ENCODE data around the gene JUP. TPM values are rescaled to one million over a fixed set of nuclear protein-coding genes. Genes with fewer than 3 reads are reported as not detected.

JUP gene
- total RNA-seq, 1 experiment from 2014 or later, result 111 TPM

DNA sequence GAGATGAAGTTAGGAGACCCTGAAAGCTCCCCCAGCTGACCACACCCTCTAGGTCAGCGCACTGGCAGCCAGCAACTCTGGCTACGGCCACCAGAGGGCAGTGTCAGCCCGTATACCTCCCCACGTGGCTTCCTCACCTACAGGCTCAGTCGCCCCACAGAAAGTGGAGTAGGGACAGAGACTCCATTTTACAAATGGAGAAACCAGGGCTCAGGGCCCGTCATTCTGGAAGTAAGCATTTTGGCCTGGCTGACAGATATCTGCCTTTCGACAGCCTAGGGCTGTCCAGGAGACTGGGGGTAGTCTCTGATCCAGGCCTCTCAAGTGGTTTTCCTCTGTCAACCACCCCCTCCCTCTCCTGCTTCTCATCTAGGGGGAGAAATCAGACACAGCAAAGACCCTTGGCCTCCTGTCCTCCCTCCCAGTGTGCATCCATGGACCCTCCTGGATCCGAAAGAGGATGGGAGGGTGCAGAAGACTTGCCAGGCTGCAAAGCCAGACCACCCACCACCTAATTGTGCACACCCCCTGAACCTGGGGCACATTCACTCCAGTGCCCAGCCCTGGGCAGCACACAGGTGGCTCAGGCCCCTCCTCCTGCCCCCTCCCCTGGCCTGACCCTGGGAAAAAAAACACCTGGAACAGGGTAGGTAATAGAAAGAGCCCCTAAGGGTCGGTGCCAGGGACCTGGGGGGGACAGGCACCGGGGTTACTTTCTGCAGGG lies 48.3 kb downstream of the JUP start:
- DNase-seq (ENCODE audit: low read depth), result peak; percentile 73
- in situ Hi-C loops (cut with HindIII; ENCODE audit: low pct_unique_long_range_greater_than_20kb, low sequenced_read_pairs), result no loop called here

DNA sequence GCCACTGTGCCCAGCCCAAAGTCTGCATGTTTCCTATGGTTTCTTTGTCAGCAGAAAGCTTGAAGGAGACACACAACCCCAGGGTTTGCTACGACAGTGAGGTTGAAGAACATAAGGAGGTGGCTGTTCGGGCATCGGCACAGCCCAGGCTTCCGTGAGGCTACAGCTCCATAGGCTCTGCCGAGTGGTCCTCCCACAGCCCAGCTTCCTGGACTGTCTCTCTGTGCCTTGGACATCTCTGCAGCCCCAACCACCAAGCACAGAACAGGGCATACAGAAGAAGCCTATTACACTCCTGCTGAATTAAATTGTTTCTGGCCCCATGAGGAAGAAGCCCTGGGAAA lies 48.9 kb downstream of the JUP start:
- no peak for DNase-seq (ENCODE audit: low read depth)

DNA sequence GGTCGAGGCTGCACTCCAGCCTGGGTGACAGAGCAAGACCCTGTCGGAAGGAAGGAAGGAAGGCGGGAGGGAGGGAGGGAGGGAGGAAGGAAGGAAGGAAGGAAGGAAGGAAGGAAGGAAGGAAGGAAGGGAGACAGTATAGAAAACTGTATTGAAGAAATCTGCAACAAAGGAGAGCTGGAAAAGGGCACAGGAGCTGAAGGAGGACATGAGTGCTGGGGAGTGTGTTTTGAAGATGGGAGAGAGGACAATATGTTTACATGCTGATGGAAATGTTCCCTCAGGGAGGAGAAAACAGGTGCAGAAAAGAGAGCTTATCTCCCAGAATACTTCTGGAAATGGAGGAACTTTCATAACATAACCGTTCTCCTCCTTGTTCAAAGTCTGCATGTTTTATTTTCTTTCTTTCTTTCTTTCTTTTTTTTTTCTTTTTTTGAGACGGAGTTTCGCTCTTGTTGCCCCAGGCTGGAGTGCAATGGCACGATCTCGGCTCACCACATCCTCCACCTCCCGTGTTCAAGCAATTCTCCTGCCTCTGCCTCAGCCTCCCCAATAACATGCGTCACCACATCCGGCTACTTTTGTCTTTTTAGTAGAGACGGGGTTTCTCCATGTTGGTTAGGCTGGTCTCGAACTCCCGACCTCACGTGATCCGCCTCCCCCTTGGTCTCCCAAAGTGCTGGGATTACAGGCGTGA lies 49.4 kb downstream of the JUP start:
- no peak for DNase-seq (ENCODE audit: low read depth)
- in situ Hi-C loops (cut with HindIII; ENCODE audit: low pct_unique_long_range_greater_than_20kb, low sequenced_read_pairs), result no loop called here

More for the DNA sequence above, 48.9 kb downstream of the JUP start:
- in situ Hi-C loops (cut with HindIII; ENCODE audit: low pct_unique_long_range_greater_than_20kb, low sequenced_read_pairs), result no loop called here

DNA sequence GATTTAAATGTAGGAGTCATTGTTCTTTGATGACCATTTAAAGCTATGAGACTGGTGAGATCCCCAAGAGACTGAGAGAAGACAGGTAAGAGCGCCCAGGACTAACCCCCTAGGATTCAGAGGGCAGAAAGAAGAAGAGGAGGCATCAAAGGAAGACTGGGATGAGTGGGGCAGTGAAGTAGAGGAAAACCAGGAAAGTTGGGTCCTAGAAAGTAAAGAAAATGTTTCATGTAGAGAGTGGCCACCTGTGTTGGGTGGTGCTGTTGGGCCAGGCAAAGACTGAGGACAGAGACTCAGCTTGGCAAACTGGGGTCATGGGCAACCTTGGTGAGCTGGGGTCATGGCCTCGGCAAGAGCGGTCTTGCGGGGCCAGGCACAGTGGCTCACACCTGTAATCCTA lies 50.8 kb downstream of the JUP start:
- no peak for DNase-seq (ENCODE audit: low read depth)
- in situ Hi-C loops (cut with HindIII; ENCODE audit: low pct_unique_long_range_greater_than_20kb, low sequenced_read_pairs), result no loop called here

DNA sequence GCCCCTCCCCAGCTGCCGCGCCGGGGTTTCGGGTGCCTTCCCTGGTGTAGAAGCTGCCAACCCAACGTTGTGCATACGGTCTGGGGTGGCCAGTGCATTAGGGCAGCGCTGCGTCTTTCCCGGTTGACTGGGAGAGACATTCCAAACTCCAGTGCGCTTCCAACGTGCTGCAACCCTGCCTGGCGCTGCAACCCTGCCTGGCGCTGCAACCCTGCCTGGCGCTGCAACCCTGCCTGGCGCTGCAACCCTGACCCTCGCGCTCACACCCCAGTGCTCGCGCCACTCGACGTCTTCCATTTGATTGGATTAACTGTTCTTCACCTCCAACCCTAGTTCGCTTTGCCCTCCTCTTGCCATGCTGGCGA lies 51.6 kb downstream of the JUP start:
- no peak for DNase-seq (ENCODE audit: low read depth)
- in situ Hi-C loops (cut with HindIII; ENCODE audit: low pct_unique_long_range_greater_than_20kb, low sequenced_read_pairs), result no loop called here

DNA sequence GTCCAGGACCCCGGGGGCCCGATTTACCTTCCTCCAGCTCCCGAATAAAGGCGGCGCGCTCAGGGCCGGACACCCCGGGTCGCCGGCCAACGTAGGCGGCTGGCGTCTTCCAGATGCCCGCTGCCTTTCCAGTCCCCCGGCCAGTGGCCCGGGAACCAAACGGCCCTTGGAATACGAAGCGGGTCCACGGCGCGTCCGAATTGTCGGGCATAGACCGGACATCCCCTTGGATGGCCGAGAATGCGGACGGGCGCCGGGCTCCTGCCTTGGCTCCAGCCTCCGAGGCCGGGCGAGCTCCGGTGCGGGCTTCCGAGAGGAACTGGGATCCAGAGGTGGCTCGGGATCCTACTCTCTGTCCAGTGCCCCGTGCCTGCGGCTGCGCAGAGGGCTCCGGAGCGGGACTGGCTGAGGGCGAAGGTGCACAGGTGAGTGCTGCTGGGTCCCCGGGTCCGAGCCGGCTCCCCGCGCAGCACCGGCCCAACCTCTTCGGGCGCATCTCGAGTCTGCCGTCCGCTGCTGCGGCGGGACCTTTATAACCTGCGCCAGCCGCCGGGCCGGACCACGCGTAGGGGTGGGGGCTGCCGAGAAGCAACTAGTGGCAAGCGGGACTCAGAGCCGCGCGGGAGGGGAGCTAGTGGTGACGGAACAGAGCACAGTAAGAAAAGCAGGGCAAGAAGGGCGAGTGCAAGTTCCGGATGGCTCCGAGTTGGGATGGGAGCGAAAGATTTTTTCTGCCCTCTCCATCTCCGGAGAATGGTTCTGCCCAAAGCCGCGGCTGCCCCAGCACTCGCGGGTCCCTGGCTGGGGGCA lies 52.2 kb downstream of the JUP start, which contains the start of gene HAP1:
Gene HAP1, minus strand, starts transcription at position 505 of the 810 bp plus-strand sequence. Its CDS starts 9 bp downstream, at position 496.
- in situ Hi-C loops (cut with HindIII; ENCODE audit: low pct_unique_long_range_greater_than_20kb, low sequenced_read_pairs), result no loop called here
- DNase-seq (ENCODE audit: low read depth), result no peak

DNA sequence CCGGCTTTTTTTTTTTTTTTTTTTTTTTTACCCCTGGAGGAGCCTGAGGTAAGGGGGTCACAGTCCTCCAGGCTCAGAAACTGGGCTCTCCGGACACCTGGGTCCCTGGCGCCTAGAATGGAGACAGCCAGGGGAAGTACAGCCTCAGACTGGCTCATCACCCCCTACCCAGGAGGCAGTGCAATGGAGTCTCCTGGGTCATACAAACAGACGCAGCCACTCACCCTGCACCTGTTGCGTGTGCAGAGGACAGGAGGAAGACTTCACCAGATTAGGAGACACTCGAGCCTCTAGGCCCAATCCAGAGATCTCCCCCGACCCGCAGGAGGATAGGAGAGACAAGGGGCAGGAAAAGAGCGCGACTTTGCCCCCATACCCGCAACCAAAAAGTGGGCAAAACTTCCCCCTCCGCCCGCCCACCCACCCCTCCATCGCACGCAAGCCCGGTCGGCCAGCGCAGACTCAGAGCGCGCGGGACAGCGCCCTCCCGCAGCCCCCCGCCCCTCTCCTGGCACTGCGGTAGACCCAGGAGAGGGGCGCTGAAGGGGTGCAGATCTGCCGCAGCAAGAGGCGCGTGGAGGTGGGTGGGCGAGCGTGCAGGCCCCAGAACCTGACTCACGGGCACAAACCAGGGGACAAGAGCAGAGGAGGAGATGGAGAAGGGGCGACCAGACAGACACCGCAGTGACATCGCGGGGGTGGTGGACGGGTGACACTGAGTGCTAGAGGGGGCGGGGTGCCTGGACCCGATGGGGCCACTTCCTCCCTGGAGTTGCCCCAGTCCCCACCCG lies 53.0 kb downstream of the JUP start:
- in situ Hi-C loops (cut with HindIII; ENCODE audit: low pct_unique_long_range_greater_than_20kb, low sequenced_read_pairs), result no loop called here
- DNase-seq (ENCODE audit: low read depth), result no peak

DNA sequence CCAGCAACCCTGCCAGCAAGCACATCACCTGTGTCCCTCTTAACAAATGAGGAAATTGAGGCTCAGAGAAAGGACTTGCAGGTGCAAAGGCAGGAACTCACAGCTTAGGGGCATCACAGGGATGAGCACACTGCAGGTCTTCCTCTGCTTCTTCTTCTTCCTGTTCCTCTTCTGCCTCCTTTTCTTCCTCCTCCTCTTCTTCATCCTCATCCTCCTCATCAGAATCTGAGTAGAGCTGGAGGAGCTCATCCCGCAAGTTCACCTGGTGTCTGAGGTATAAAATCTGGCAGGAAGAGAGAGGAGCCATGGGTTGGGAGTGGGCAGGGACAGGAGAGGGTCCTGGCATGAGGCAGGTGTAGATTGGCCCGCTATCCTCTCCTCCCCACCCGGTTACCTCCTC lies 54.7 kb downstream of the JUP start:
- in situ Hi-C loops (cut with HindIII; ENCODE audit: low pct_unique_long_range_greater_than_20kb, low sequenced_read_pairs), result no loop called here

DNA sequence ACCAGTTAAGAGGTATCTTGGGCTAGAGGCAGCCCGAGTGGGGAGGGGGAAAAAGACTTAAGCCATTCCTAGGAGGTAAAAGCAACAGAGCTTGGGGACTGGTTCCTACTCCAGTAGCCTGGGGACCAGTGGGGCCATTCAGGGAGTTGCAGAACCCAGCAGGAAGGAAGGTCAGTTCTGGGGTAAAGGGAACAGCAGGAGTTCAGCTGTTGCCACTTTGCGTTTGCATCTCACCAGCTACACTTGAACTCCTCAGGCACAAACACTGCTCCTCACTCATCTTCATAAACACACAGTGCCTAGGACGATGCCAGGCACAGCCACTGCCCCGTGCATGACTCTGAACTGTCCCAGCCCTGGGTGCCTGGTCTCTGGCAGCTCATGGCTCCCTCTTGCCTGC lies 56.0 kb downstream of the JUP start:
- in situ Hi-C loops (cut with HindIII; ENCODE audit: low pct_unique_long_range_greater_than_20kb, low sequenced_read_pairs), result no loop called here
- DNase-seq (ENCODE audit: low read depth), result no peak

More for the DNA sequence above, 54.7 kb downstream of the JUP start:
- no peak for DNase-seq (ENCODE audit: low read depth)

DNA sequence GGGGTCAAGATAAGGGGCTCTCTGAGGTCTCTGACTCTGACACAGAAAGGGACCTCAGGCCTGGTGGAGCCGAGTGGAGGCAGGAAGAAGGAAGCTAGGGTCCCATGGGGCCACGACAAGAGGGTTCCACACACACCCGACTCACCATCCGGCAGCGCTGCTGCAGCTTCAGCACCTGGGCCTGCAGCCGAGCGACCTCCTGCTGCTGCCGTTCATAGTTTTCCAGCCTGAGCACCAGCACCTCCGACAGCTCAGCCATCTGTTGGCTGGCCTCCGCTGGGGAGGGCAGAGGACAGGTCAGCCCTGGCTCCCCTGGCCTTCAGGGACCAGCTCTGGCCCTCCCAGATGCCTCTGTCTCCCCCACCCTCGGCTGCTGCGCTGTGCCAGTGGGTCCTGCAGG lies 58.5 kb downstream of the JUP start:
- in situ Hi-C loops (cut with HindIII; ENCODE audit: low pct_unique_long_range_greater_than_20kb, low sequenced_read_pairs), result no loop called here

DNA sequence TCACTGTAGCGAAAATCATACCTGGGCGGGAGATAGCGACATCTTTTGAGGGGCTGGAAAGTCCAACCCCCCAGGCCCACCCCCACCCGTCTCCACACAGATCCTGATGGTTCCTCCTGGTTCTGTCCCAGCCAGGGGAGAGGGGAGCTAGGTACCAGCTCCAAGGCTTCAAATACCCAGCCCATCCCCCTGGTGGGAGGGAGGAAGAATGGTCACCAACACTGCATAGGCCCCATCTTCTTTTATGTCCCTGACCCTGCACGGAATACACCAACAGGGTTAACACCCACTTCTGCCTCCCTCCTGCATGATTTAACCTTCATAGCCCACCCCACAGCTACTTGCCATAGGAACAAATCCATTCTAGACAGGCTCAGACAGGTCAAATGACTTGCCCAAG lies 61.4 kb downstream of the JUP start:
- no peak for DNase-seq (ENCODE audit: low read depth)
- in situ Hi-C loops (cut with HindIII; ENCODE audit: low pct_unique_long_range_greater_than_20kb, low sequenced_read_pairs), result no loop called here

More for the DNA sequence above, 58.5 kb downstream of the JUP start:
- DNase-seq (ENCODE audit: low read depth), result no peak

DNA sequence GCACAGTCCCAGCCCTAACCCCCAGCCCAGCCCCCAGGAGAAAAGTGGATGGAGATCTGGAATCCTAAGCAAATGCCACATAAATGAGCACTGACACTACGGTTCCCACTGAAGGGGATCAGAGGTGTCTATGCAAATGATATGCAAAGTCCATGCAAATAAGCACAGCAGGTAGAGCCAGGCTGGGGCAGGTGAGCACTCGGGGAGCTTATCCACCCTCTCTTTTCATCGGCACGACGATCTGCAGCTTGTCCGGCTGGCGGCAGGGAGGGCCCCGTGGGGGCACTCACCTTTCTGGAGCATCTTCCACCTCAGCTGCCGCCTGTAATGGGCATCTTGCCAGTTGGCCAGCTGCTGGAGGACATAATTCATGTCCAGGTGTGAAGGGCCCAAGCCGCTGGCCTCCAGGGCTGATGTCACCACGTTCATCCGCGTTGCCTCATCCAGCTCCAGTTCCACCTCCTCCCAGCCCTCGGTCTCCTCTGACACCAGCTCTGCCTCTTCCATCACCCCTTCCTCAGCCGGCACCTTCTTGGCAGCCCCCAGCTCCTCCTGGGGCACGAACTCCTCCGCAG lies 61.9 kb downstream of the JUP start:
- in situ Hi-C loops (cut with HindIII; ENCODE audit: low pct_unique_long_range_greater_than_20kb, low sequenced_read_pairs), result loop anchor here (25.0 kb wide), 2 partner anchors 88 to 263 kb away; partner anchors contain the start of genes FKBP10 and P3H4
- DNase-seq (ENCODE audit: low read depth), result no peak

DNA sequence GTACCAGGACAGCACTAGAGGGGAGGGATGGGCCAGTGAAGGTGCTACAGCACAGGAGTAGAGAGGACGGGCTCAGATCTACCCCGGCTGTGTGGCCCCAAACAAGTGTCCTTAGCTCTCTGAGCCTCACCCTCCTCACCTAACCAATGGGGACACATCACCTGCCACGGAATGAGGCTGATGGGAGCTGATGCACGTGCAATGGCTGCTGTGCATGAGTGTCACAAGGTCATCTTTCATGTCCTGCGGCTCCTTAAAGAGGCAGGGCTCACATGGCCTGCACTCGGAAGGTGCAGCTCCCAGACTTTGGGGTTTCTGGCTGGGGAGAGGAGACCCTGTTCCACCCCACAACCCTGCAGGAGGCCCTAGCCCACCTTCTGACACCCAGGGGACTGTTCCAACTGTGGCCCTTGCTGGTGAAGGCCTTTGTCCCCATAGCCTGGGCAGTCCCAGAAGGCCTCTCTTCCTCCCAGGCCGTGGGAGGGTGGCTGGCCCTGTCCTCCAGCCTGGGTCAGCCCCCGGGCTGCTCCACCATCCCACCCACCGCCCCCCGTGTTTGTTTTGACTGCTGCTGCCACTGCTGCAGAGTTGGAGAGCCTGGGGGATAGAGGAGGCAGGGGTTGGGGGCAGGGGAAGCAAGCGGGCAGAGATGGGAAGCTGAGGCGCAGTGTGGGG lies 62.6 kb downstream of the JUP start:
- DNase-seq (ENCODE audit: low read depth), result no peak
- in situ Hi-C loops (cut with HindIII; ENCODE audit: low pct_unique_long_range_greater_than_20kb, low sequenced_read_pairs), result loop anchor here (25.0 kb wide), 2 partner anchors 88 to 263 kb away; partner anchors contain the start of genes FKBP10 and P3H4

DNA sequence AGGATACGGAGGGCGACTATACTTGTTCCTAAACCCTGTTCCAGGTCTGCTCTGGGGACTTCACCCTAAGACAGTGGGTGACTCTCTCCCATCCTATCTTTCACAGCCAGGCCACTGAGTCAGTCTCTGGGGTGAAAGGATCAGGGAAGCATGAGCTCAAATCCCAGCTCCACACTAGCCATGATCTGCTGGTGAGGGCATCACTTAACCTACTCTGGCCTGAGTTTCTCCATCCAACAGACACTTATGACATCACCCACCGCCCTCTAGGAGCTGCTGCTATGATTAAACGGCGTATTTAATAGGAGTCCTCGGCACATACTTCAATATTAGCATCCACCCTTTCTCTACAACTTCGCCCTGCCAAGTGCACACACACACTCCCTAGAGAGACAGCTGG lies 64.3 kb downstream of the JUP start:
- in situ Hi-C loops (cut with HindIII; ENCODE audit: low pct_unique_long_range_greater_than_20kb, low sequenced_read_pairs), result loop anchor here (25.0 kb wide), 2 partner anchors 90 to 265 kb away; partner anchors contain the start of genes FKBP10 and P3H4

DNA sequence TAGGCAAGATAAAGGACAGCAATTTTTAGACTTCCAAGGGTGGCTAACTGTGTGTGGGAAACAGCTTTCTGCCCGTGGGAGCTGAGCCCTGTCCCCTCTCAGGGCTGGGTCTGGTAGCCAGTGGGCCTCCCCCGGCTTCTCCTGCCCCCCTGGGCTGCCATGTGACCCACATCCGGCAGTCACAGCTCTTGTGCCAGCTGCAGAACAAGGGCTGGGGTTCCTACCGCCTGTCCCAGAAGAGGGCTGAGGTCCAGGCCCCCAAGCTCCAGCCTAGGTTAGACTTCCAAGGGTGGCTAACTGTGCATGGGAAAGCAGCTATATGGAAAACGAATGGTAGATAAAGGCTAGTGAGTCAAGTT lies 68.2 kb downstream of the JUP start:
- no peak for DNase-seq (ENCODE audit: low read depth)
- in situ Hi-C loops (cut with HindIII; ENCODE audit: low pct_unique_long_range_greater_than_20kb, low sequenced_read_pairs), result loop anchor here (25.0 kb wide), 2 partner anchors 94 to 269 kb away; partner anchors contain the start of genes FKBP10 and P3H4

More for the DNA sequence above, 64.3 kb downstream of the JUP start:
- DNase-seq (ENCODE audit: low read depth), result no peak

DNA sequence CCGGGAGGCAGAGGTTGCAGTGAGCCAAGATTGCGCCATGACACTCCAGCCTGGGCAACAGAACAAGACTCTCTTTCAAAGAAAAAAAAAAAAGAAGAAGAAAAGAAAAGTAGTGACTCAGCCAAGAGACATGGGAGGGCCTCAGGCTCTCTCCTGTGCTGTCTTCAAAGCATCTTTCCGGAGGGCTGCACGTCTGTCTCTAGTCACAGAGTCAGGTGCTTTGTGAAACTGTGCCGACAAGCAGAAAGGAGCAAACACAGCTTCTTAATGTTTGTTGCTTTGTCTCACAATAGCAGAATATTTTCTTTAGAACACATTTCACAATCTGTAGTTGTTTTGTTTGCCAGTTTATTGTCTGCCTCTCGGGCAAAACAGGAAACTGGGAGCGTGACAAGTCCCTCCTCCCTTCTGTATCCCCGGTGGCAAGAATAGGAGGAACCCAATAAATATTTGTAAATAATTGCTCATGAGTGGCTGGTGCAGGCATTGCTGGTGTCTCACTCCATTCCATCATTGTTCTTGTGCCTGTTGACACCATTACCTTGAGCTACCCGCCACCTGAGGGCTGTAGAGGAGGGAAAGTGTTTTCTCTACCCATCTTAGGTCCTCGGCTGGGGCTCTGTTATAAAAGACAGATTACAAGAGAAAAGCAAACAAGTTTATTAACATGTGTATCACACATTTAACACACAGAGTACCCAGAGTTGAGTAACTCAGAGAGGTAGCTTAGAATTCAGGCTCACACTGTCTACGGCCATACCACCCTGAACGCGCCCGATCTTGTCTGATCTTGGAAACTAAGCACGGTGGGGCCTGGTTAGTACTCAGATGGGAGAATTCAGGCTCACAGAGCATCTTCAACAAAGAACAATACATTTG lies 68.9 kb downstream of the JUP start:
- in situ Hi-C loops (cut with HindIII; ENCODE audit: low pct_unique_long_range_greater_than_20kb, low sequenced_read_pairs), result loop anchor here (25.0 kb wide), 2 partner anchors 95 to 270 kb away; partner anchors contain the start of genes FKBP10 and P3H4
- DNase-seq (ENCODE audit: low read depth), result peak; percentile 56

Data from Caki2 (cell line).